Mesothelial cell of epicardium (in vitro differentiated cells): ENCODE data around the gene CCNC. TPM values are rescaled to one million over a fixed set of nuclear protein-coding genes. Genes with fewer than 3 reads are reported as not detected.

Source experiments
- DNase-seq, 2 experiments: peaks; one replicate each; pipeline ENCODE4 v3.0.0; 2021; ENCODE audit warnings: low spot score in 2 of 2; ENCODE audit not compliant: unreplicated experiment in 2 of 2
- H3K27ac Mint-ChIP-seq: 2 replicates; pipeline ENCODE4 v1.8.0; 2021; ENCODE audit warnings: mixed read lengths
- H3K27me3 Mint-ChIP-seq: 2 replicates; pipeline ENCODE4 v1.8.0; 2021; ENCODE audit warnings: low read depth, mixed read lengths
- H3K36me3 Mint-ChIP-seq: 2 replicates; pipeline ENCODE4 v1.8.0; 2021; ENCODE audit warnings: mixed read lengths
- H3K4me1 Mint-ChIP-seq: 2 replicates; pipeline ENCODE4 v1.8.0; 2021; ENCODE audit warnings: mixed read lengths
- H3K4me3 Mint-ChIP-seq: 2 replicates; pipeline ENCODE4 v1.8.0; 2021; ENCODE audit warnings: mild to moderate bottlenecking, moderate library complexity, mixed read lengths
- H3K9me3 Mint-ChIP-seq: 2 replicates; pipeline ENCODE4 v1.8.0; 2021; ENCODE audit warnings: mixed read lengths
- total RNA-seq: library from RNA; stranded (reverse); gene quantifications from 3 replicates; pipeline ENCODE4 v1.2.1, GENCODE V29; 2021
- TF ChIP-seq, protein P1 (sequence below): fragments of 200-600 bp; sonication (generic); IDR thresholded peaks from one replicate; pipeline ENCODE4 v1.5.0; 2021; ENCODE audit warnings: antibody characterized with exemption; ENCODE audit not compliant: unreplicated experiment

The CCNC gene, protein sequence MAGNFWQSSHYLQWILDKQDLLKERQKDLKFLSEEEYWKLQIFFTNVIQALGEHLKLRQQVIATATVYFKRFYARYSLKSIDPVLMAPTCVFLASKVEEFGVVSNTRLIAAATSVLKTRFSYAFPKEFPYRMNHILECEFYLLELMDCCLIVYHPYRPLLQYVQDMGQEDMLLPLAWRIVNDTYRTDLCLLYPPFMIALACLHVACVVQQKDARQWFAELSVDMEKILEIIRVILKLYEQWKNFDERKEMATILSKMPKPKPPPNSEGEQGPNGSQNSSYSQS
- total RNA-seq, result 51.9 to 55.5 TPM (median 54.3 TPM) in 3 replicates

DNA sequence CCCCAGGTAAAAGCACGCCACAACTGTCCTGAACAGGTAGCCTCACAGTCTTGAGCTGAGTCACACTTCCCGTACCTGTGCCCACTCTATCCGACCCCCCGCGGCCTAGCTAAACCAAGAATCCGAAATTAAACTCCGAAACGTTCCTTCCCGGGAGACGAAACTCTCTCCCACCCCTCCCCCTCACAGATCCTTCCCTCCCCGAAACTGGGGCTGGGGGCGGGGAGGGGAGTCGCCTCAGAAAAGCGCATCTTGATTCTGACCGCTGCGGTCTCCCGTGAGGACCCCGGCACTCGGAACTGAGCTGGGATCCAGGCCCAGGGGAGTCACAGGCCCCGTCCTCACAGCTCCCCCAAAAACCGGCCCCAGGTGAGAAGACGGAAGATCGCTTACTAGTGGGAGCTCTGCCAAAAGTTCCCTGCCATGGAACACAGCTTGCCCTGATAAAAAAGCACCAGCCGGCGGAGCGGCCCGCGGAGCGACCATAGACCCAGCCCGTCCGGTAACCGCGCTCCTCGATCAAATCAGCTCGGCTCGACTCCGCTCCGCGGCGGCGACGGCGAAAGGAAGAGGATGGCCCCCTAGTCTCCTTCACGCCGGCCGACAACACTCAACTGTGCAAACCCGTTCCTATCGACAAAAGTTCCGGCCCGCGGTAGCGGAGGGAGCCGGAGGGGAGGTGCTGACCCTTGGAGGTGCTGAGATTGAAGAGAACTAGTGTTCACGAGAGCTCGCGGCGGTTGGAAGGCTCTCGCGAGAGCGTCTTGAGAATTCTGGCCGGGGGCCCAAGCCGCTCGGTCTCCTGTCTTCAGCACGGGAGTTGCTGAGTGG is at the start of gene CCNC:
TSS of gene CCNC (minus strand) at position 558 of the 831 bp plus-strand sequence. CDS start at position 425, 133 bp downstream.
- DNase-seq, result peak; percentile 82 to 95
- Mint-ChIP-seq H3K36me3 (no peaks in the 10 kb centered on the region), H3K4me3 (peak within 1 kb of the TSS; percentile 98), H3K4me1 (peaks cover 24% of the 10 kb centered on the region), H3K27me3 (peaks cover 1% of the 10 kb centered on the region), H3K9me3 (no peaks in the 10 kb centered on the region), H3K27ac (peak within 1 kb of the TSS; percentile 100)
- TF ChIP-seq, protein P1, sequence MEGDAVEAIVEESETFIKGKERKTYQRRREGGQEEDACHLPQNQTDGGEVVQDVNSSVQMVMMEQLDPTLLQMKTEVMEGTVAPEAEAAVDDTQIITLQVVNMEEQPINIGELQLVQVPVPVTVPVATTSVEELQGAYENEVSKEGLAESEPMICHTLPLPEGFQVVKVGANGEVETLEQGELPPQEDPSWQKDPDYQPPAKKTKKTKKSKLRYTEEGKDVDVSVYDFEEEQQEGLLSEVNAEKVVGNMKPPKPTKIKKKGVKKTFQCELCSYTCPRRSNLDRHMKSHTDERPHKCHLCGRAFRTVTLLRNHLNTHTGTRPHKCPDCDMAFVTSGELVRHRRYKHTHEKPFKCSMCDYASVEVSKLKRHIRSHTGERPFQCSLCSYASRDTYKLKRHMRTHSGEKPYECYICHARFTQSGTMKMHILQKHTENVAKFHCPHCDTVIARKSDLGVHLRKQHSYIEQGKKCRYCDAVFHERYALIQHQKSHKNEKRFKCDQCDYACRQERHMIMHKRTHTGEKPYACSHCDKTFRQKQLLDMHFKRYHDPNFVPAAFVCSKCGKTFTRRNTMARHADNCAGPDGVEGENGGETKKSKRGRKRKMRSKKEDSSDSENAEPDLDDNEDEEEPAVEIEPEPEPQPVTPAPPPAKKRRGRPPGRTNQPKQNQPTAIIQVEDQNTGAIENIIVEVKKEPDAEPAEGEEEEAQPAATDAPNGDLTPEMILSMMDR, result no peak

DNA sequence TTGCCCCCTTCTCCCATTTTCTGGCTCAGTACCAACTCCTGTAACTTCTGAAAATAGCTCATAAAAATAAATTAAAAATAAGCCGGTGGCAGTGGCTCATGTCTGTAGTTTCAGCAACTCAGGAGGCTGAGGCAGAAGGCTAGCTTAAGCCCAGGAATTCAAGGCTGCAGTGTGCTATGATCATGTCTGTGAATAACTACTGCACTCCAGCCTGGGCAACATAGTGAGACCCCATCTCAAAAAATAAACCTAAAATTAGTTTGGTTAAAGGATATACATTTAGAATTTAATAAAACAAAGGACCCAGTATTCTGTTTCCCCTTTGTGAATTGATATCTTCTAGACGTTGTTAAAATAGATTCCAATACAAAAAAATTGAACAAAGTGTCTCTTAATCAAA is 48.7 kb upstream of the CCNC start:
- peaks cover 97% of the 10 kb centered on the region for H3K27me3 Mint-ChIP-seq
- H3K4me1 Mint-ChIP-seq, result peaks cover 8% of the 10 kb centered on the region
- H3K36me3 Mint-ChIP-seq, result no peaks in the 10 kb centered on the region
- H3K9me3 Mint-ChIP-seq, result no peaks in the 10 kb centered on the region
- no peak overlapping the region for H3K27ac Mint-ChIP-seq
- TF ChIP-seq, protein P1, result no peak
- H3K4me3 Mint-ChIP-seq, result no peak overlapping the region
- DNase-seq, result no peak

DNA sequence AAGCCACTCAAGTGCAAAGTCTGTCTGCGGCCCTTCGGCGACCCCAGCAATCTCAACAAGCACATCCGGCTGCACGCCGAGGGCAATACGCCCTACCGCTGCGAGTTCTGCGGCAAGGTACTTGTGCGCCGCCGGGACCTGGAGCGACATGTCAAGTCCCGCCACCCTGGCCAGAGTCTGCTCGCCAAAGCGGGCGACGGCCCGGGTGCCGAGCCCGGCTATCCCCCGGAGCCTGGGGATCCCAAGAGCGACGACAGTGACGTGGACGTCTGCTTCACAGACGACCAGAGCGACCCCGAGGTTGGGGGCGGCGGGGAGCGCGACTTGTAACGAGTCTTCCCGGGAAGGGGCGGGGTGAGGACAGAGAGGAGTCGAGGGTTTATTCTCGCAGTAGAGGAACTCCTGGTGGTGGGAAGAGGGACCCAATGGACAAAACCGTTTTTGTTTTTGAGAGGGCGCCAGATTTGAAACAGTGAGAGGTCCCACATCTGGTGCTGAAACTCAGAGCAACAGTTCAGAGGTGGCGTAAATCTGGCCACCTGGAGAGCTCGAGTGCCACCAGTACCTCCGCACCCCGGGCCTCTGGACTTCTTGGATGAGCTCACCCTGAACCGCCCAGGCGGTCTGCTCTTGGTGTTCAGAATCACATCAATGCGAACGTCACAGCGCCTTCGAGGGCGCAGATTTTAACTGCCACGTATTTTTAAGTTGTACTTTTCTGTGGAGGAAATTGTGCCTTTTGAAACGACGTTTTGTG is 46.1 kb upstream of the CCNC start:
- Mint-ChIP-seq H3K9me3 (no peaks in the 10 kb centered on the region), H3K36me3 (no peaks in the 10 kb centered on the region), H3K4me3 (peak overlapping the region; percentile 53), H3K4me1 (peaks cover 8% of the 10 kb centered on the region), H3K27me3 (peaks cover 97% of the 10 kb centered on the region), H3K27ac (no peak overlapping the region)
- TF ChIP-seq, protein P1, result peak; percentile 27
- no peak for DNase-seq

DNA sequence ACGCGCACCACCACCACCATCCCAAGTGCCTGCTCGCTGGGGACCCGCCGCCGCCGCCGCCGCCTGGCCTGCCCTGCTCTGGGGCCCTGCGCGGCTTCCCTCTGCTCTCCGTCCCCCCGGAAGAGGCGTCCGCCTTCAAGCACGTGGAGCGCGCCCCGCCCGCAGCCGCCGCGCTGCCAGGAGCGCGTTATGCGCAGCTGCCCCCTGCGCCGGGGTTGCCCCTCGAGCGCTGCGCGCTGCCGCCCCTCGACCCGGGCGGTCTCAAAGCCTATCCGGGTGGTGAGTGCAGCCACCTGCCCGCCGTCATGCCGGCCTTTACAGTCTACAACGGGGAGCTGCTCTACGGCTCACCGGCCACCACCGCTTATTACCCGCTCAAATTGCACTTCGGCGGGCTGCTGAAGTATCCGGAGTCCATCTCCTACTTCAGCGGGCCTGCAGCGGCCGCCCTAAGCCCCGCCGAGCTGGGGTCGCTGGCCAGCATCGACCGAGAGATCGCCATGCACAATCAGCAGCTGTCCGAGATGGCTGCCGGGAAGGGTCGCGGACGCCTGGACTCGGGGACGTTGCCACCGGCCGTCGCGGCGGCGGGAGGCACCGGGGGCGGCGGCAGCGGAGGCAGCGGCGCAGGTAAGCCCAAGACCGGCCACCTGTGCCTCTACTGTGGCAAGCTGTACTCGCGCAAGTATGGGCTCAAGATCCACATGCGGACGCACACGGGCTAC is 45.4 kb upstream of the CCNC start:
- H3K27me3 Mint-ChIP-seq, result peaks cover 97% of the 10 kb centered on the region
- no peaks in the 10 kb centered on the region for H3K9me3 Mint-ChIP-seq
- DNase-seq, result peak in 1 of 2 experiments; percentile 56
- TF ChIP-seq, protein P1, result no peak
- peaks cover 8% of the 10 kb centered on the region for H3K4me1 Mint-ChIP-seq
- H3K36me3 Mint-ChIP-seq, result no peaks in the 10 kb centered on the region
- no peak overlapping the region for H3K27ac Mint-ChIP-seq
- H3K4me3 Mint-ChIP-seq, result peak overlapping the region; percentile 57

DNA sequence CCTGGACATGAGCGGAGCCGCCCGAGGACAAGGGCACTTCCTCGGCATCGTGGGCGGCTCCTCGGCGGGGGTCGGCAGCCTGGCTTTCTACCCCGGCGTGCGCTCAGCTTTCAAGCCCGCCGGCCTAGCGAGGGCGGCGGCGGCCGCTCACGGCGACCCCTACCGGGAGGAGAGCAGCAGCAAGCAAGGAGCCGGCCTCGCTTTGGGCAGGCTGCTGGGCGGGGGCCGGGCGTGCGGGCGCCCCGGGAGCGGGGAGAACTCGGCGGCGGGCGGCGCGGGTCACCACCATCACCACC is 44.9 kb upstream of the CCNC start:
- peak overlapping the region; percentile 42 for H3K4me3 Mint-ChIP-seq
- H3K36me3 Mint-ChIP-seq, result no peaks in the 10 kb centered on the region
- H3K9me3 Mint-ChIP-seq, result no peaks in the 10 kb centered on the region

More for the DNA sequence above, 44.9 kb upstream of the CCNC start:
- Mint-ChIP-seq H3K4me1 (peaks cover 8% of the 10 kb centered on the region), H3K27ac (no peak overlapping the region), H3K27me3 (peaks cover 97% of the 10 kb centered on the region)
- DNase-seq, result peak in 1 of 2 experiments; percentile 74
- TF ChIP-seq, protein P1, result peak; percentile 49
